Measurements from ENCODE around the gene USH1G.
"Not testable (repeated sequence)": the region's sequence is repeated elsewhere in the genome, so short reads cannot be mapped to it uniquely, and the experiment has no call there.

The USH1G gene

GRCh38 chr17:74871356-74872076 is 51.5 kb downstream of the USH1G start:
- peak overlapping the region; percentile 65 for H3K4me3 ChIP-seq (ENCODE audit: low read depth, low read length)
- no peak for TF ChIP-seq CTCF (IDR thresholded peaks at IDR 0.05; ENCODE audit: borderline replicate concordance, insufficient read depth, low read depth, low read length)

- TF ChIP-seq CTCF (IDR thresholded peaks at IDR 0.05; ENCODE audit: borderline replicate concordance, insufficient read depth, low read depth, low read length): no peak
- H3K4me3 ChIP-seq (ENCODE audit: low read depth, low read length): no peak overlapping the region
These were observed 52.5 kb downstream of the USH1G start for GRCh38 chr17:74870512-74870911.

- H3K4me3 ChIP-seq (ENCODE audit: low read depth, low read length): not testable (repeated sequence)
These were observed 53.0 kb downstream of the USH1G start for GRCh38 chr17:74870028-74870427.

DNA sequence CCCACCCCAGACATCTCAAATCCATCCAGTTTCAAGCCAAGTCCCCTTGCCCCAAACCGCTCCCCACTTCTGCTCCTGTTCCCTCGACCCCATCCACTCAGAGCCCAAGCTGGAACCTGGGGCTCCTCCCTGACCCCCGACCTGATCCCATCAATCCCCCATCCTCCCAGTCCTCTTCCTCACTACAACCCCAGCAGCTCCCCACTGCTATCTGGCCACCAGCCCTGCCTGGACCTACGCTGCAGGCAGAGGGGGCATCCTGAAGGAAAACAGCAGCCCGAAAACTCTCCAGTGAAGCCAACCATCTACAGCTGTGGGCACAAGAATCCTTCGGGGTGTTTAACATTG is 54.2 kb downstream of the USH1G start:
- TF ChIP-seq CTCF (IDR thresholded peaks at IDR 0.05; ENCODE audit: borderline replicate concordance, insufficient read depth, low read depth, low read length): no peak
- no peak overlapping the region for H3K4me3 ChIP-seq (ENCODE audit: low read depth, low read length)

DNA sequence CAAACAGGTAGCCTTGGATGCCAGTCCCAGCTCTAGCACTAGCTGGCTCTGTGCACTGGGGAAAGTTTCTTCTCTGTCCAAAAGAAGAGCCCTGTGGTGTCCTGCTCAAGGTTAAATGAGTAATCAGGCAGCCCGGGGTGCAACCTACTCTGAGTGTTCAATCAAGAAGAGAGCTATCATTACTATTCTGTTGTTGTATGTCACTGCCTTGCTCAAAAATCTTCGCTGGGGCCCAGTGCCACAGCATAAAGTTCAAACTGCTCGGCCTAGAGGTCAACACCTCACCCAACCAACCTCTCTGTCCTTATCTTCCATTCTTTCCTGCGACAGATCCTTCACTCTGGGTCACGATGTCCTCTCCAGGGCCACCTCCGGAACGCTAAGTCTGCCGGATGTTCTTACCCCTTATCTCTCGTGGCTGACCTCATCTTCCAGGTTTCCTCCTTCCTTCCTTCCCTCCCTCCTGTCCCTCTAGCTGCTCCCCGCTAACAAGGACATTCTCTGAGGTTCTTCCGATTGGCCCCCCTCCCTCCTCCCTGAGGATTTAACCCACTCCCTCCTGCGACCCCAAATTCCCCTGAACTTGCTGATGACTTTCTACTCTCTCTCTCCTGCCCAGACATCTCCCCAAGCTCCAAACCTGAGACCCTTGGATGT is 54.7 kb downstream of the USH1G start:
- TF ChIP-seq CTCF (IDR thresholded peaks at IDR 0.05; ENCODE audit: borderline replicate concordance, insufficient read depth, low read depth, low read length): no peak
- H3K4me3 ChIP-seq (ENCODE audit: low read depth, low read length): no peak overlapping the region

DNA sequence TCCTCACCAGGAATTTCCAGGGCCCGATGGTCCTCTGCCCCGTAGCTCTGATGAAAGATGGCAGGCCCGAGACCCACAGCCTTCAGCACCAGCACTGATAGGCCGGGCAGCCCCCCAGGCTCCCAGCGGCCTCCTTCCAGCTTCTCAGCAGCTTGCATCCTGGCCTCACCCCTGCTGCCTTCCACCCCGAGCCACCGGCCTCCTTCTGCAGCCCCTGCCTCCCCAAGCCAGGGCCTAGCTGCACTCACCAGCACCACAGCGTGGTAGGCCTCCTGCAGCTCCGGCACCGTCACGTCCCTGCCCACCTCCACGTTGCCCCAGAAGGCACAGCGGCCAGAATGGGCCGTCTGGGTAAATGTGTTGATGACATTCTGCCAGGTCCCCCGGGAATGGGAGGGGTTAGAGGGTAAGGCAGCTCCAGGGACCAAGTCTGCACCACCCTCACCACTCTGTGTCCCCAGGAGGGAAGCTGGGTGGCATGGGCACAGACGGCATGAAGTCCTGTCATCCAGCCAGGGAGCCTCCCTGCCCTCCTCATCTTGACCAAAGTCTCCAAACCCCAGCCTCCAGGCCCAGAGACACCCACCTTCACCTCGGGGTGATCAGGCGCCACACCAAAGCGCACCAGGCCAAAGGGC is 56.7 kb downstream of the USH1G start:
- TF ChIP-seq CTCF (IDR thresholded peaks at IDR 0.05; ENCODE audit: borderline replicate concordance, insufficient read depth, low read depth, low read length): no peak
- no peak overlapping the region for H3K4me3 ChIP-seq (ENCODE audit: low read depth, low read length)

All from GM12875 (cell line).